Cardiac fibroblast (primary cell): ENCODE results near the gene CRYBB1.

ENCODE experiments used
- DNase-seq, 2 donors: peaks; one replicate each; pipeline versions ENCODE4 v3.0.0 to v3.0.0-alpha.2; 2010; ENCODE audit warnings: low read depth in 2 of 2
- H3K4me3 ChIP-seq, 2 donors: replicated peaks in 1 of 2; 1 replicate in 1 of 2; 2 replicates in 1 of 2; pipeline ENCODE4 v1.5.1; 2011; ENCODE audit warnings: low read depth in 2 of 2, low read length in 2 of 2, mild to moderate bottlenecking in 2 of 2, moderate library complexity in 1 of 2
- TF ChIP-seq, protein P1 (sequence below): IDR thresholded peaks from one replicate; pipeline ENCODE4 v1.5.1; 2011; ENCODE audit warnings: low read depth, mild to moderate bottlenecking, low read length, inconsistent platforms

Gene CRYBB1

DNA sequence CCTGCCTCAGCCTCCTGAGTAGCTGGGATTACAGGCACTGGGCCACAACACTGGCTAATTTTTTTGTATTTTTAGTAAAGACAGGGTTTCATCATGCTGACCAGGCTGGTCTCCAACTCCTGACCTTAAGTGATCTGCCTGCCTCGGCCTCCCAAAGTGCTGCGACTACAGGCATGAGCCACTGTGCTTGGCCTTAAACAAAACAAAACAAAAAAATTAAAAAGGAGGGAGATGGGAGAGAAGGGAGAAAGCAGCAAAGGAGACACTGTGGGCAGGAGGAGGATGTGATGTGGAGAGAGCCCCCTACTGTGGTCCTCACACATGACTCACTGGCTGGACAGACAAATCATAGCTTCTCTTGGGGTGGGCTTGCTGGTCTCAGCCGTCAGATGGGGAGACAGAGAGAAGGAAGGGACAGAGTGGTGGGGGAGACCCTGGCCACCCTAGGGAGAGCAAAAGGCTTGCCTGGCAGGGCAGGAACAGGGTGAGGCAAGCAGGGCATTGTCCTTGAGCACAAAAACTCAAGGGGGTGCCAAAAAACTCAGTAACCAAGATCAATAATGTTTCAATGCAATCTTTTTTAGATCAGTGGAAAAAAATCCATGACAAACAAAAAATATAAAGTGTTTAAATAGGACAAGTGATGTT, 59.5 kb downstream of the CRYBB1 start:
- TF ChIP-seq, protein P1, sequence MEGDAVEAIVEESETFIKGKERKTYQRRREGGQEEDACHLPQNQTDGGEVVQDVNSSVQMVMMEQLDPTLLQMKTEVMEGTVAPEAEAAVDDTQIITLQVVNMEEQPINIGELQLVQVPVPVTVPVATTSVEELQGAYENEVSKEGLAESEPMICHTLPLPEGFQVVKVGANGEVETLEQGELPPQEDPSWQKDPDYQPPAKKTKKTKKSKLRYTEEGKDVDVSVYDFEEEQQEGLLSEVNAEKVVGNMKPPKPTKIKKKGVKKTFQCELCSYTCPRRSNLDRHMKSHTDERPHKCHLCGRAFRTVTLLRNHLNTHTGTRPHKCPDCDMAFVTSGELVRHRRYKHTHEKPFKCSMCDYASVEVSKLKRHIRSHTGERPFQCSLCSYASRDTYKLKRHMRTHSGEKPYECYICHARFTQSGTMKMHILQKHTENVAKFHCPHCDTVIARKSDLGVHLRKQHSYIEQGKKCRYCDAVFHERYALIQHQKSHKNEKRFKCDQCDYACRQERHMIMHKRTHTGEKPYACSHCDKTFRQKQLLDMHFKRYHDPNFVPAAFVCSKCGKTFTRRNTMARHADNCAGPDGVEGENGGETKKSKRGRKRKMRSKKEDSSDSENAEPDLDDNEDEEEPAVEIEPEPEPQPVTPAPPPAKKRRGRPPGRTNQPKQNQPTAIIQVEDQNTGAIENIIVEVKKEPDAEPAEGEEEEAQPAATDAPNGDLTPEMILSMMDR = no peak
- peak; percentile 40 to 43 for DNase-seq
- no peak overlapping the region for H3K4me3 ChIP-seq

DNA sequence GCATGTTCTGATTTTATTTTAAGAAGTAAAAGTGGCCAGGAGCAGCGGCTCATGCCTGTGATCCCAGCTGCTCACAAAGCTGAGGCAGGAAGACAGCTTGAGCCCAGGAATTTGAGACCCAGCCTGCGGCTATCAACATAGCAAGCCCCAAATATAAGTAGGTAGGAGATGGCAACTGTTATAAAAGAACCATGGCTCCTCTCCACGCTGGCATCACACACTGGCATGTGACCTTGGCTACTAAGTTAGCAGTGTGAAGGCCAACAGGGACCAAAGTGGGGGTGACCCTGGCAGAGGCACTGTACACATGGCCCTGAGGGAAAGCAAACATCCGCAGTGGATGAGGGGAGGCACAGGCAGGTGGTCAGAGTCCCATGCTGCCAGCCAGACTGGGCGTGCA, 60.9 kb downstream of the CRYBB1 start:
- H3K4me3 ChIP-seq = no peak overlapping the region
- TF ChIP-seq, protein P1 = no peak
- no peak for DNase-seq

DNA sequence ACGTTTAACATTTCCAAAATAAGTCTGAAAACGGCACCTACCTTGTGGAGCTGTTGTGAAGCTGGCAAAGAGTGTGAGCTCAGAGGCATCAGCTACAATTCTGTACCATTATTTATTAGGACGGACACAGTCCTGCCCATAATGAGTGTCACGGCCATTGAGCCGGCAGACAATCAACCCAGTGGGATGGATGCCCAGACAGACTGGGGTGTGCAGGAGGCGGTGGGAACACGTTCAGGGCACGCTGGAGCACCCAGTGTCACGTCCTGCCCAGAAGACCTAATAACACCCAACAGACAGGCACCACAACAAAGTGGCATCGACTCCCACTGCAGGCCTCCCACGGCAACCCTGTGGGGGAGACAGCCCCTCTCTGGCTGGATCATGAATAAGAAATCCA, 62.3 kb downstream of the CRYBB1 start:
- DNase-seq = no peak
- TF ChIP-seq, protein P1 = no peak
- no peak overlapping the region for H3K4me3 ChIP-seq

DNA sequence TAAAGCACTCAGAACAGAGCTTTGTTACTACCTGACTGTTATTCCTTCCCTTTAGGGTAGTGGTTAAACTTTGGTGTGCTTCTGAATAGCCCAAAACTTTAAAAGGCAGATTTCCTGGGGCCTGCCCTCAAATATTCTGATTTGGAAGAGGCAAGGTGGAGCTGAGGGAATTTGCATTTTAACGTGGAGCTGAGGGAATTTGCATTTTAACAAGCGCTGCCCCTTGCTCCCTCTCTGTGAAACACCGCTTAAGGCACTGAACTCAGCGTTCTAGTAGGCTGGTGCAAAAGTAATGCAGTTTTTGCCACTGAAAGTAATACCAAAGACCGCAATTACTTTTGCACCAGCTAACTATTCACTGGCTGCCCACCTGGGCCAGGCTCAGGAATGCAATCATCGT, 62.9 kb downstream of the CRYBB1 start:
- TF ChIP-seq, protein P1 = no peak
- H3K4me3 ChIP-seq = no peak overlapping the region
- no peak for DNase-seq

DNA sequence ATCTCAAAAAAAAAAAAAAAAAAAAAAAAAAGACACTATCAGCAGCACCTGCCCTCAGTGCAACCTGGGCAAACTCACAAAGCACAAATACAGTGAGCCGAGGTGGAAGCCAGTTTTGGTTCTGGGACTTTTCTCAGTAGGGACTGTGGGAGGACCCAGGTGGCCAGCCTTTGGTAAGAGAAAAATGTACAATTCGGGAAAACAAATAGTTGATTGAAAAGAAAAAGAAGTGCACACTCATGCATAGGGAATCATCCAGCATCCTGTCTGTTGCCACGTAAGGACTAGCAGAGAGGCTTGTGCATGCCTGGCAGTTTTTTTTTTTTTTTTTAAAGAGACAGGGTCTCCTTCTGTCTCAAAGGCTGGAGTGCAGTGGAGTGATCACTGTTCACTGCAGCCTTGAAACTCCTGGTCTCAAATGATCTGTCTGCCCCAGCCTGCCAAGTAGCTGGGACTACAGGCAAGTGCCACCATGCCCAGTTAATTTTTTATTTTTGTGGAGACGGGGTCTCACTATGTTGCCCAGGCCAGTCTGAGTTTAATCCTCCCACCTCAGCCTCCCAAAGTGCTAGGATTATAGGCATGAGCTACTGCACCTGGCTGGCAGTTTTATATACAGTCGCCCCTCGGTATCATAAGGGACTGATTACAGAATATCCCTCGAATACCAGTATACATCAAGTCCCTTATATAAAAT, 64.6 kb downstream of the CRYBB1 start:
- TF ChIP-seq, protein P1 = no peak
- H3K4me3 ChIP-seq = peak overlapping the region in 1 of 2 donors; percentile 20
- peak; percentile 81 to 92 for DNase-seq

DNA sequence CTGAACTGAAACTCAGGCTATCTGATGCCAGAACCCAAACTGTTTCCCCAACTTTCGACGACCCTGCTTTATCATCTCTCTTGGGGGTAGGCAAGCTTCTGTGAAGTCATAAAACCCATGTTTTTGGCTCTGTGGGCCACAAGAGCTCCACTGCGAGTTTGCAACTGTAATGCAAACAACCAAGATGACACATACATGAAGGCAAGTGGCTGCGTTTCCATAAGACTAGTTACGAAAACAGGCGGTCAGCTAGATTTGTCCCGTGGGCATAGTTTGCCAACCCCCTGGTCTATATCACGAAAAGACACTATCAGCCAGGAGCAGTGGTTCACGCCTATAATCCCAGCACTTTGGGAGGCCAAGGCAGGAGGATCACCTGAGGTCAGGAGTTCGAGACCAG, 65.4 kb downstream of the CRYBB1 start:
- TF ChIP-seq, protein P1 = no peak
- peak in 1 of 2 donors; percentile 70 for DNase-seq
- H3K4me3 ChIP-seq = no peak overlapping the region
